H1 (cell line): Measurements from ENCODE around the gene IL27RA. TPM values are rescaled to one million over a fixed set of nuclear protein-coding genes. Genes with fewer than 3 reads are reported as not detected.

Source experiments
- HDAC2 ChIP-seq, 2 experiments: fragments of 300-600 bp in 1 of 2; sonication (generic) in 1 of 2; IDR thresholded peaks; 2 replicates each; pipeline ENCODE4 v1.6.1; 2011 to 2012; ENCODE audit warnings: low read depth in 2 of 2, low read length in 2 of 2, mild to moderate bottlenecking in 2 of 2, moderate library complexity in 2 of 2, borderline replicate concordance in 1 of 2, inconsistent platforms in 1 of 2
- JUND ChIP-seq: IDR thresholded peaks from 2 replicates; pipeline ENCODE4 v1.6.1; 2011; ENCODE audit warnings: mild to moderate bottlenecking, improper control_type of control experiment, low read length
- NANOG ChIP-seq: IDR thresholded peaks from 2 replicates; pipeline ENCODE4 v1.6.1; 2011; ENCODE audit warnings: low read length, low read depth, mild to moderate bottlenecking, inconsistent platforms; ENCODE audit not compliant: insufficient read depth, poor library complexity, severe bottlenecking
- RAD21 ChIP-seq, 2 experiments: IDR thresholded peaks in 1 of 2; conservative IDR thresholded peaks in 1 of 2; 2 replicates each; pipeline ENCODE4 v1.6.1; 2011; ENCODE audit warnings: low read depth in 2 of 2, low read length in 2 of 2, improper control_type of control experiment in 1 of 2, inconsistent platforms in 1 of 2, mild to moderate bottlenecking in 1 of 2, moderate library complexity in 1 of 2
- RBBP5 ChIP-seq: IDR thresholded peaks from 2 replicates; pipeline ENCODE4 v1.7.1; 2012; ENCODE audit warnings: low read depth, mild to moderate bottlenecking, inconsistent platforms, low read length, moderate library complexity, borderline replicate concordance
- RFX5 ChIP-seq: IDR thresholded peaks from 2 replicates; pipeline ENCODE4 v1.6.1; 2011; ENCODE audit warnings: low read depth, low read length, improper control_type of control experiment, borderline replicate concordance
- RXRA ChIP-seq: IDR thresholded peaks from 2 replicates; pipeline ENCODE4 v1.6.1; 2011; ENCODE audit warnings: low read depth, mild to moderate bottlenecking, low read length, moderate library complexity; ENCODE audit not compliant: insufficient read depth
- polyA plus RNA-seq, 7 experiments: library from polyadenylated mRNA; depleted of rRNA in 3 of 7; stranded (reverse) in 5 of 7; unstranded in 2 of 7; fragments of >200 nt in 5 of 7; fragments of 200-250 nt in 2 of 7; gene quantifications; 1 replicate in 5 of 7; 2 replicates in 1 of 7; 4 replicates in 1 of 7; pipeline versions ENCODE4 v1.2.1 to v1.2.3, GENCODE V29; 2011 to 2013; ENCODE audit warnings: missing spikeins in 2 of 7, mixed read lengths in 2 of 7
- total RNA-seq: library from RNA; stranded (reverse); fragmentation: NEBNext Ultra II Directional; extraction: Animal tissue kit (Norgen Biotek cat#: 25700); gene quantifications from 2 replicates; pipeline ENCODE4 v1.2.1, GENCODE V29; 2021
- TF ChIP-seq, protein P1 (sequence below): fragments of 300-600 bp; sonication (generic); IDR thresholded peaks from 2 replicates; pipeline ENCODE4 v1.7.1; 2012; ENCODE audit warnings: low read length, moderate library complexity, mild to moderate bottlenecking, inconsistent platforms; ENCODE audit not compliant: insufficient replicate concordance
- TF ChIP-seq, protein P2 (sequence below): IDR thresholded peaks from 2 replicates; pipeline ENCODE4 v1.6.1; 2012; ENCODE audit warnings: inconsistent platforms

The IL27RA gene
- total and polyA plus RNA-seq, 2 of the 8 experiments (the other 6 are each of a cell fraction or from before 2014, with no cell fraction given), result 9.9 to 14.7 TPM

DNA sequence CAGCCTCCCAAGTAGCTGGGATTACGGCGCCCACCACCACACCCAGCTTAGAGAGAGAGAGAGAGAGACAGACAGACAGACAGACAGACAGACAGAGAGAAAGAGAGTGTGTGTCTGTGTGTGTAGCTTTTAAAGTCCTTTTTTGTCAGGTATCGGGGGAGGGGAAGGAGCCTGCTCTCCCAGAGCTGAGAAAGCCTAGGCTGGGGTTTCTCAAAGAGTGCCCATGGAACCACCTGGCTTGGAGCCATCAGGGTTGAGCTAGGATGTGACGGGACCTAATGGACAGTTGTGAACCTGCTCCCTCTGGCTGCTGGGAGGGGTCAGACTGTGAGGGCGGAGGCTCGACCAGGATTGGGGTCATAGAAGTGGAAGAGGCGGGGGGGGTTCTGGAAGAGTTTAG, 42.1 kb upstream of the IL27RA start (continued):
- TF ChIP-seq, protein P1, sequence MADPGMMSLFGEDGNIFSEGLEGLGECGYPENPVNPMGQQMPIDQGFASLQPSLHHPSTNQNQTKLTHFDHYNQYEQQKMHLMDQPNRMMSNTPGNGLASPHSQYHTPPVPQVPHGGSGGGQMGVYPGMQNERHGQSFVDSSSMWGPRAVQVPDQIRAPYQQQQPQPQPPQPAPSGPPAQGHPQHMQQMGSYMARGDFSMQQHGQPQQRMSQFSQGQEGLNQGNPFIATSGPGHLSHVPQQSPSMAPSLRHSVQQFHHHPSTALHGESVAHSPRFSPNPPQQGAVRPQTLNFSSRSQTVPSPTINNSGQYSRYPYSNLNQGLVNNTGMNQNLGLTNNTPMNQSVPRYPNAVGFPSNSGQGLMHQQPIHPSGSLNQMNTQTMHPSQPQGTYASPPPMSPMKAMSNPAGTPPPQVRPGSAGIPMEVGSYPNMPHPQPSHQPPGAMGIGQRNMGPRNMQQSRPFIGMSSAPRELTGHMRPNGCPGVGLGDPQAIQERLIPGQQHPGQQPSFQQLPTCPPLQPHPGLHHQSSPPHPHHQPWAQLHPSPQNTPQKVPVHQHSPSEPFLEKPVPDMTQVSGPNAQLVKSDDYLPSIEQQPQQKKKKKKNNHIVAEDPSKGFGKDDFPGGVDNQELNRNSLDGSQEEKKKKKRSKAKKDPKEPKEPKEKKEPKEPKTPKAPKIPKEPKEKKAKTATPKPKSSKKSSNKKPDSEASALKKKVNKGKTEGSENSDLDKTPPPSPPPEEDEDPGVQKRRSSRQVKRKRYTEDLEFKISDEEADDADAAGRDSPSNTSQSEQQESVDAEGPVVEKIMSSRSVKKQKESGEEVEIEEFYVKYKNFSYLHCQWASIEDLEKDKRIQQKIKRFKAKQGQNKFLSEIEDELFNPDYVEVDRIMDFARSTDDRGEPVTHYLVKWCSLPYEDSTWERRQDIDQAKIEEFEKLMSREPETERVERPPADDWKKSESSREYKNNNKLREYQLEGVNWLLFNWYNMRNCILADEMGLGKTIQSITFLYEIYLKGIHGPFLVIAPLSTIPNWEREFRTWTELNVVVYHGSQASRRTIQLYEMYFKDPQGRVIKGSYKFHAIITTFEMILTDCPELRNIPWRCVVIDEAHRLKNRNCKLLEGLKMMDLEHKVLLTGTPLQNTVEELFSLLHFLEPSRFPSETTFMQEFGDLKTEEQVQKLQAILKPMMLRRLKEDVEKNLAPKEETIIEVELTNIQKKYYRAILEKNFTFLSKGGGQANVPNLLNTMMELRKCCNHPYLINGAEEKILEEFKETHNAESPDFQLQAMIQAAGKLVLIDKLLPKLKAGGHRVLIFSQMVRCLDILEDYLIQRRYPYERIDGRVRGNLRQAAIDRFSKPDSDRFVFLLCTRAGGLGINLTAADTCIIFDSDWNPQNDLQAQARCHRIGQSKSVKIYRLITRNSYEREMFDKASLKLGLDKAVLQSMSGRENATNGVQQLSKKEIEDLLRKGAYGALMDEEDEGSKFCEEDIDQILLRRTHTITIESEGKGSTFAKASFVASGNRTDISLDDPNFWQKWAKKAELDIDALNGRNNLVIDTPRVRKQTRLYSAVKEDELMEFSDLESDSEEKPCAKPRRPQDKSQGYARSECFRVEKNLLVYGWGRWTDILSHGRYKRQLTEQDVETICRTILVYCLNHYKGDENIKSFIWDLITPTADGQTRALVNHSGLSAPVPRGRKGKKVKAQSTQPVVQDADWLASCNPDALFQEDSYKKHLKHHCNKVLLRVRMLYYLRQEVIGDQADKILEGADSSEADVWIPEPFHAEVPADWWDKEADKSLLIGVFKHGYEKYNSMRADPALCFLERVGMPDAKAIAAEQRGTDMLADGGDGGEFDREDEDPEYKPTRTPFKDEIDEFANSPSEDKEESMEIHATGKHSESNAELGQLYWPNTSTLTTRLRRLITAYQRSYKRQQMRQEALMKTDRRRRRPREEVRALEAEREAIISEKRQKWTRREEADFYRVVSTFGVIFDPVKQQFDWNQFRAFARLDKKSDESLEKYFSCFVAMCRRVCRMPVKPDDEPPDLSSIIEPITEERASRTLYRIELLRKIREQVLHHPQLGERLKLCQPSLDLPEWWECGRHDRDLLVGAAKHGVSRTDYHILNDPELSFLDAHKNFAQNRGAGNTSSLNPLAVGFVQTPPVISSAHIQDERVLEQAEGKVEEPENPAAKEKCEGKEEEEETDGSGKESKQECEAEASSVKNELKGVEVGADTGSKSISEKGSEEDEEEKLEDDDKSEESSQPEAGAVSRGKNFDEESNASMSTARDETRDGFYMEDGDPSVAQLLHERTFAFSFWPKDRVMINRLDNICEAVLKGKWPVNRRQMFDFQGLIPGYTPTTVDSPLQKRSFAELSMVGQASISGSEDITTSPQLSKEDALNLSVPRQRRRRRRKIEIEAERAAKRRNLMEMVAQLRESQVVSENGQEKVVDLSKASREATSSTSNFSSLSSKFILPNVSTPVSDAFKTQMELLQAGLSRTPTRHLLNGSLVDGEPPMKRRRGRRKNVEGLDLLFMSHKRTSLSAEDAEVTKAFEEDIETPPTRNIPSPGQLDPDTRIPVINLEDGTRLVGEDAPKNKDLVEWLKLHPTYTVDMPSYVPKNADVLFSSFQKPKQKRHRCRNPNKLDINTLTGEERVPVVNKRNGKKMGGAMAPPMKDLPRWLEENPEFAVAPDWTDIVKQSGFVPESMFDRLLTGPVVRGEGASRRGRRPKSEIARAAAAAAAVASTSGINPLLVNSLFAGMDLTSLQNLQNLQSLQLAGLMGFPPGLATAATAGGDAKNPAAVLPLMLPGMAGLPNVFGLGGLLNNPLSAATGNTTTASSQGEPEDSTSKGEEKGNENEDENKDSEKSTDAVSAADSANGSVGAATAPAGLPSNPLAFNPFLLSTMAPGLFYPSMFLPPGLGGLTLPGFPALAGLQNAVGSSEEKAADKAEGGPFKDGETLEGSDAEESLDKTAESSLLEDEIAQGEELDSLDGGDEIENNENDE, result no peak
- no peak for TF ChIP-seq RXRA
- TF ChIP-seq, protein P2, sequence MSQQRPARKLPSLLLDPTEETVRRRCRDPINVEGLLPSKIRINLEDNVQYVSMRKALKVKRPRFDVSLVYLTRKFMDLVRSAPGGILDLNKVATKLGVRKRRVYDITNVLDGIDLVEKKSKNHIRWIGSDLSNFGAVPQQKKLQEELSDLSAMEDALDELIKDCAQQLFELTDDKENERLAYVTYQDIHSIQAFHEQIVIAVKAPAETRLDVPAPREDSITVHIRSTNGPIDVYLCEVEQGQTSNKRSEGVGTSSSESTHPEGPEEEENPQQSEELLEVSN, result no peak
- TF ChIP-seq JUND, result no peak
- no peak for TF ChIP-seq RAD21 (IDR thresholded peaks at IDR 0.05 in 1 of 2, conservative IDR thresholded peaks at IDR 0.05 in 1 of 2; ENCODE audit: low read depth in 2 of 2, low read length in 2 of 2)
- TF ChIP-seq RFX5, result no peak
- TF ChIP-seq HDAC2 (IDR thresholded peaks at IDR 0.05; ENCODE audit: borderline replicate concordance in 1 of 2, low read depth in 2 of 2, low read length in 2 of 2), result no peak
- no peak for TF ChIP-seq RBBP5
- no peak for TF ChIP-seq NANOG
